Hepatocyte (in vitro differentiated cells): ENCODE results near the gene MAP3K6.

ENCODE experiments used
- EZH2phosphoT487 ChIP-seq: fragments of 200-600 bp; sonication (generic); IDR thresholded peaks from one replicate; pipeline ENCODE4 v1.6.1; 2018; ENCODE audit warnings: antibody characterized with exemption, mild to moderate bottlenecking, low read depth, moderate library complexity; ENCODE audit not compliant: unreplicated experiment, severe bottlenecking
- TF ChIP-seq, protein P1 (sequence below): fragments of 200-600 bp; sonication (generic); IDR thresholded peaks from 2 replicates; pipeline ENCODE4 v1.5.1; 2016; ENCODE audit warnings: antibody characterized with exemption, mild to moderate bottlenecking; ENCODE audit not compliant: poor library complexity

GRCh38 chr1:27338751-27339150 lies 28.0 kb downstream of the MAP3K6 start:
- TF ChIP-seq, protein P1, sequence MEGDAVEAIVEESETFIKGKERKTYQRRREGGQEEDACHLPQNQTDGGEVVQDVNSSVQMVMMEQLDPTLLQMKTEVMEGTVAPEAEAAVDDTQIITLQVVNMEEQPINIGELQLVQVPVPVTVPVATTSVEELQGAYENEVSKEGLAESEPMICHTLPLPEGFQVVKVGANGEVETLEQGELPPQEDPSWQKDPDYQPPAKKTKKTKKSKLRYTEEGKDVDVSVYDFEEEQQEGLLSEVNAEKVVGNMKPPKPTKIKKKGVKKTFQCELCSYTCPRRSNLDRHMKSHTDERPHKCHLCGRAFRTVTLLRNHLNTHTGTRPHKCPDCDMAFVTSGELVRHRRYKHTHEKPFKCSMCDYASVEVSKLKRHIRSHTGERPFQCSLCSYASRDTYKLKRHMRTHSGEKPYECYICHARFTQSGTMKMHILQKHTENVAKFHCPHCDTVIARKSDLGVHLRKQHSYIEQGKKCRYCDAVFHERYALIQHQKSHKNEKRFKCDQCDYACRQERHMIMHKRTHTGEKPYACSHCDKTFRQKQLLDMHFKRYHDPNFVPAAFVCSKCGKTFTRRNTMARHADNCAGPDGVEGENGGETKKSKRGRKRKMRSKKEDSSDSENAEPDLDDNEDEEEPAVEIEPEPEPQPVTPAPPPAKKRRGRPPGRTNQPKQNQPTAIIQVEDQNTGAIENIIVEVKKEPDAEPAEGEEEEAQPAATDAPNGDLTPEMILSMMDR: no peak
- no peak for TF ChIP-seq EZH2phosphoT487
